ENCODE data around the gene KCNQ1.

Gene KCNQ1

GRCh38 chr11:2835751-2836150, 390.9 kb downstream of the KCNQ1 start:
- DNase-seq = no peak

- DNase-seq = no peak
These were observed 391.7 kb downstream of the KCNQ1 start for GRCh38 chr11:2836315-2837095.

- DNase-seq = no peak
These were observed 392.3 kb downstream of the KCNQ1 start for GRCh38 chr11:2837096-2837601.

GRCh38 chr11:2837651-2838050, 392.8 kb downstream of the KCNQ1 start:
- no peak for DNase-seq

GRCh38 chr11:2838091-2838490, 393.3 kb downstream of the KCNQ1 start:
- no peak for DNase-seq

GRCh38 chr11:2838676-2839294, 394.0 kb downstream of the KCNQ1 start:
- no peak for DNase-seq

GRCh38 chr11:2839395-2839943, 394.7 kb downstream of the KCNQ1 start:
- no peak for DNase-seq

- no peak for DNase-seq
These were observed 396.8 kb downstream of the KCNQ1 start for GRCh38 chr11:2841411-2842190.

- DNase-seq = no peak
These were observed 398.1 kb downstream of the KCNQ1 start for GRCh38 chr11:2842876-2843275.

- no peak for DNase-seq
These were observed 398.7 kb downstream of the KCNQ1 start for GRCh38 chr11:2843551-2843950.

GRCh38 chr11:2844116-2844842, 399.5 kb downstream of the KCNQ1 start:
- DNase-seq = no peak

GRCh38 chr11:2844996-2845395, 400.2 kb downstream of the KCNQ1 start:
- DNase-seq = no peak

GRCh38 chr11:2846056-2846455, 401.2 kb downstream of the KCNQ1 start:
- DNase-seq = no peak

- DNase-seq = no peak
These were observed 401.7 kb downstream of the KCNQ1 start for GRCh38 chr11:2846470-2846869.

- no peak for DNase-seq
These were observed 402.8 kb downstream of the KCNQ1 start for GRCh38 chr11:2847561-2847960.

- no peak for DNase-seq
These were observed 403.7 kb downstream of the KCNQ1 start for GRCh38 chr11:2848497-2848896.

- DNase-seq = no peak
These were observed 405.4 kb downstream of the KCNQ1 start for GRCh38 chr11:2849994-2850770.

- DNase-seq = no peak
These were observed 408.6 kb downstream of the KCNQ1 start for GRCh38 chr11:2853401-2853800.

- DNase-seq = no peak
These were observed 409.3 kb downstream of the KCNQ1 start for GRCh38 chr11:2853997-2854560.

GRCh38 chr11:2855162-2855561, 410.4 kb downstream of the KCNQ1 start:
- no peak for DNase-seq

- DNase-seq = no peak
These were observed 412.5 kb downstream of the KCNQ1 start for GRCh38 chr11:2857276-2857675.

All from stimulated activated CD4-positive, alpha-beta T cell treated with anti-CD3 and anti-CD28 coated beads, Interleukin-4, amount 100 ng/mL, for 4 hours (primary cell).